HL-60 (cell line): Measurements from ENCODE around the gene TNNT2.

ENCODE experiments used
- DNase-seq, 2 experiments: peaks; one replicate each; pipeline ENCODE4 v3.0.0-alpha.2; 2010 to 2020; ENCODE audit warnings: low read depth in 1 of 2, low spot score in 1 of 2
- H3K27ac ChIP-seq: fragments of 250-450 bp; sonication (Bioruptor Pico); replicated peaks from 2 replicates; pipeline ENCODE4 v1.5.1; 2020; ENCODE audit warnings: mild to moderate bottlenecking, moderate library complexity
- H3K27me3 ChIP-seq: fragments of 250-450 bp; sonication (Bioruptor Pico); 2 replicates; pipeline ENCODE4 v1.5.1; 2021; ENCODE audit warnings: mild to moderate bottlenecking, moderate library complexity; ENCODE audit not compliant: insufficient read depth, poor library complexity, severe bottlenecking
- H3K4me3 ChIP-seq: replicated peaks from 2 replicates; pipeline ENCODE4 v1.5.1; 2011; ENCODE audit warnings: mild to moderate bottlenecking, control low read depth, low read length; ENCODE audit not compliant: insufficient read depth
- CTCF ChIP-seq: IDR thresholded peaks from one replicate; pipeline ENCODE4 v1.5.1; 2011; ENCODE audit warnings: low read length, control low read depth, inconsistent platforms; ENCODE audit not compliant: insufficient read depth
- GABPA ChIP-seq: IDR thresholded peaks from 2 replicates; pipeline ENCODE4 v1.6.1; 2012; ENCODE audit warnings: low read depth
- POLR2AphosphoS5 ChIP-seq: IDR thresholded peaks from 2 replicates; pipeline ENCODE4 v1.6.1; 2012; ENCODE audit warnings: low read depth
- REST ChIP-seq: IDR thresholded peaks from 2 replicates; pipeline ENCODE4 v1.6.1; 2012; ENCODE audit warnings: low read depth; ENCODE audit not compliant: insufficient replicate concordance
- SPI1 ChIP-seq: IDR thresholded peaks from 2 replicates; pipeline ENCODE4 v1.6.1; 2012; ENCODE audit warnings: low read depth, mild to moderate bottlenecking, borderline replicate concordance

TNNT2 gene

GRCh38 chr1:201350884-201351283 lies 26.6 kb downstream of the TNNT2 start:
- H3K27me3 ChIP-seq, result no peaks in the 10 kb centered on the region
- DNase-seq, result no peak
- no peak for TF ChIP-seq CTCF
- no peak for TF ChIP-seq POLR2AphosphoS5
- TF ChIP-seq REST, result no peak
- no peak for TF ChIP-seq SPI1
- TF ChIP-seq GABPA, result no peak
- H3K4me3 ChIP-seq, result no peak overlapping the region
- H3K27ac ChIP-seq, result no peak overlapping the region

- no peak for DNase-seq
- Histone ChIP-seq H3K27me3 (no peaks in the 10 kb centered on the region), H3K27ac (no peak overlapping the region), H3K4me3 (no peak overlapping the region)
- TF ChIP-seq GABPA (no peak), REST (no peak), POLR2AphosphoS5 (no peak), CTCF (no peak), SPI1 (no peak)
These were observed 27.1 kb downstream of the TNNT2 start for GRCh38 chr1:201350361-201350725.

GRCh38 chr1:201349092-201349491 lies 28.4 kb downstream of the TNNT2 start:
- no peaks in the 10 kb centered on the region for H3K27me3 ChIP-seq
- no peak overlapping the region for H3K27ac ChIP-seq
- DNase-seq, result no peak

More at GRCh38 chr1:201349092-201349491, 28.4 kb downstream of the TNNT2 start:
- H3K4me3 ChIP-seq, result no peak overlapping the region
- TF ChIP-seq GABPA (no peak), CTCF (no peak), SPI1 (no peak), POLR2AphosphoS5 (no peak), REST (no peak)
